Measurements from ENCODE around the gene GPD1. TPM values are rescaled to one million over a fixed set of nuclear protein-coding genes. Genes with fewer than 3 reads are reported as not detected.

GPD1 gene
- total RNA-seq, 2 experiments from 2014 or later, result 0.41 to 0.47 TPM

DNA sequence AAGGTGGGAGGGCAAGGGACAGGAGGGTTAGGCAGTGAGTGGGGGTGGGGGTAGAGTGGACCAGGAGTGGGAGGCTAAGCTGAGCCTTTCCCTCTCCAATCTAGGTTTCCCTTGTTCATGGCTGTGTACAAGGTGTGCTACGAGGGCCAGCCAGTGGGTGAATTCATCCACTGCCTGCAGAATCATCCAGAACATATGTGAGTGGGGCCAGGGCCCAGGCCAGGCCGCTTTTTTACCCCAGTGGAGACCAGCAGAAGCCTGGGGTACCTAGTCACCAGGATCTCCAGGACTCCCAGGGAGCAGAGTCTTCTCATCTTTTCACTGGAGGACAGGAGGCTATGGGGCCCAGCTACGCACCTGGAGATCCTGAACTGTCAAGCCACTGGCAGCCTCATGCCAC lies 5.5 kb downstream of the GPD1 start:
- Mint-ChIP-seq H3K27ac (no peak overlapping the region), H3K36me3 (ENCODE audit: low read depth) (peaks cover 16% of the 10 kb centered on the region), H3K4me1 (ENCODE audit: low read depth) (peaks cover 18% of the 10 kb centered on the region), H3K27me3 (no peaks in the 10 kb centered on the region), H3K4me3 (no peak overlapping the region), H3K9me3 (no peaks in the 10 kb centered on the region)
- no peak overlapping the region for H3K4me3 ChIP-seq (ENCODE audit: low read length)
- no peak for ATAC-seq (ENCODE audit: poor library complexity)
- no peaks in the 10 kb centered on the region for H3K9me3 ChIP-seq (ENCODE audit: control insufficient read depth in 1 of 2, insufficient read depth in 1 of 2, low read length in 2 of 2)
- intact Hi-C loops (cut with DNase I, micrococcal nuclease), result no loop called here
- peaks cover 30% of the 10 kb centered on the region for H3K4me1 ChIP-seq (ENCODE audit: insufficient read depth, low read length)
- CTCF ChIA-PET, result interaction anchor here (0.9 kb wide), 1 partner anchor 20 kb away, joined by 4 read pairs; no protein-coding TSS in a partner anchor
- no peaks in the 10 kb centered on the region for H3K36me3 ChIP-seq (ENCODE audit: insufficient read depth, low read length)
- POLR2A ChIA-PET, result interaction anchor here (3.8 kb wide), 1 partner anchor 23 kb away, joined by 127 read pairs; the partner anchor contains the start of gene SMARCD1
- no peak for TF ChIP-seq CTCF (IDR thresholded peaks at IDR 0.05)
- no peaks in the 10 kb centered on the region for H3K27me3 ChIP-seq (ENCODE audit: control insufficient read depth in 1 of 2, insufficient read depth in 2 of 2, low read length in 2 of 2)
- H3K27ac ChIP-seq (ENCODE audit: low read depth in 1 of 2, low read length in 2 of 2), result no peak overlapping the region
- no peak for DNase-seq

DNA sequence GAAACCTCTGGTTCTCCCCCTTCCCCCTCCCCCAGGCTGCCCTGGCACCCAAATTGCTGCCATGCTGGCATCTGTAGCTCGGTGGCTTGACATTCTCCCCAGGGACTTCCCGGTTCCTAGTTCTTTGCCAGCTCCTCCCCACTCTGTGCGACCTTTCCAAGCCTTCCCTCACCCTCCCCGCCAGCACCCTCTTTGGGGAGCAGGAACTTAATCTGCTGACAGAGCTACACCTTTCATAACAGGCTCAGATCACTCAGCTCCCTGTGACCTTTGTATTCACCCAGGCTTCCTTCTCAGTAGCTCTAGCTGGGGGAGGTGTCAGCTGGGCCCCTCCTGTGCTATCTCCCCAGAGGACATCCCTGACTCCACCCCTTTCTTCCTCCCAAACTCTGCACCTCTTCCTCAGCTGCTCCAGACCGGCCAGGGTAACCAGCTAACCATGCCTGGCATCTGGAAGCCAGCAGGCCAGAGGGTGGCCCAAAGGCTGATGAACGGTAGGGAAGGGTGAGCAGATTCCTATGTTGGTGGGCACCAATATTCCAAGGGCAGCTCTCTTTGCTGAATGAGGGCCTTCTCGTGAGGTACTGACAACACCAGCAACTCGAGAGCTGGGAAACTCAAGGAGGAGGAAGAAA lies 6.4 kb downstream of the GPD1 start:
- TF ChIP-seq CTCF (IDR thresholded peaks at IDR 0.05), result no peak
- POLR2A ChIA-PET, result interaction anchor here (1.5 to 3.8 kb wide), 6 partner anchors 17 to 369 kb away, joined by 4 to 127 read pairs (median 28); partner anchors contain the start of genes CERS5, SMARCD1 and TMBIM6
- Mint-ChIP-seq H3K27me3 (no peaks in the 10 kb centered on the region), H3K9me3 (no peaks in the 10 kb centered on the region), H3K4me3 (no peak overlapping the region), H3K36me3 (ENCODE audit: low read depth) (peaks cover 21% of the 10 kb centered on the region), H3K4me1 (ENCODE audit: low read depth) (peaks cover 23% of the 10 kb centered on the region), H3K27ac (no peak overlapping the region)
- peak overlapping the region in 1 of 2 donors; percentile 0 for H3K27ac ChIP-seq (ENCODE audit: low read depth in 1 of 2, low read length in 2 of 2)
- DNase-seq (peak in 1 of 14 experiments; percentile 31), ATAC-seq (ENCODE audit: poor library complexity) (no peak)
- H3K4me3 ChIP-seq (ENCODE audit: low read length), result no peak overlapping the region
- peaks cover under 1% of the 10 kb centered on the region for H3K36me3 ChIP-seq (ENCODE audit: insufficient read depth, low read length)
- CTCF ChIA-PET, result interaction anchor here (0.8 to 4.2 kb wide), 13 partner anchors 7 to 143 kb away, joined by 3 to 83 read pairs (median 4); partner anchors contain the start of genes CERS5 and SMARCD1
- intact Hi-C loops (cut with DNase I, micrococcal nuclease), result loop anchor here (2.0 to 10.0 kb wide), 3 partner anchors 25 to 175 kb away; partner anchors contain the start of genes LIMA1 (in 1 of the 2) and SMARCD1 (in 1 of the 2)
- H3K4me1 ChIP-seq (ENCODE audit: insufficient read depth, low read length), result peaks cover 38% of the 10 kb centered on the region
- H3K9me3 ChIP-seq (ENCODE audit: control insufficient read depth in 1 of 2, insufficient read depth in 1 of 2, low read length in 2 of 2), result no peaks in the 10 kb centered on the region
- no peaks in the 10 kb centered on the region for H3K27me3 ChIP-seq (ENCODE audit: control insufficient read depth in 1 of 2, insufficient read depth in 2 of 2, low read length in 2 of 2)

GRCh38 chr12:50110762-50111351 lies 7.0 kb downstream of the GPD1 start:
- no peak for TF ChIP-seq CTCF (IDR thresholded peaks at IDR 0.05)
- H3K27ac Mint-ChIP-seq, result peak overlapping the region; percentile 96
- Histone ChIP-seq H3K4me1 (ENCODE audit: insufficient read depth, low read length) (peaks cover 44% of the 10 kb centered on the region), H3K36me3 (ENCODE audit: insufficient read depth, low read length) (peaks cover 6% of the 10 kb centered on the region), H3K27ac (ENCODE audit: low read depth in 1 of 2, low read length in 2 of 2) (peak overlapping the region; percentile 0 to 36), H3K9me3 (ENCODE audit: control insufficient read depth in 1 of 2, insufficient read depth in 1 of 2, low read length in 2 of 2) (no peaks in the 10 kb centered on the region), H3K27me3 (ENCODE audit: control insufficient read depth in 1 of 2, insufficient read depth in 2 of 2, low read length in 2 of 2) (no peaks in the 10 kb centered on the region), H3K4me3 (ENCODE audit: low read length) (peak overlapping the region; percentile 48)
- no peaks in the 10 kb centered on the region for H3K27me3 Mint-ChIP-seq
- ChIA-PET POLR2A (interaction anchor here (0.9 to 3.8 kb wide), 17 partner anchors 8 to 980 kb away, joined by 4 to 127 read pairs (median 16); partner anchors contain the start of genes ATF1, CERS5, GPD1 and LARP4), CTCF (interaction anchor here (0.5 to 4.2 kb wide), 34 partner anchors 8 to 1297 kb away, joined by 3 to 83 read pairs (median 5); partner anchors contain the start of genes CERS5, PRPF40B, RACGAP1 and SMARCD1)
- intact Hi-C loops (cut with DNase I, micrococcal nuclease), result loop anchor here (1.0 to 10.0 kb wide), 5 partner anchors 25 to 174 kb away; partner anchors contain the start of genes LIMA1 (in 1 of the 2) and SMARCD1 (in 1 of the 2)
- peaks cover 27% of the 10 kb centered on the region for H3K36me3 Mint-ChIP-seq (ENCODE audit: low read depth)
- no peaks in the 10 kb centered on the region for H3K9me3 Mint-ChIP-seq
- H3K4me1 Mint-ChIP-seq (ENCODE audit: low read depth), result peaks cover 29% of the 10 kb centered on the region
- DNase-seq (no peak), ATAC-seq (ENCODE audit: poor library complexity) (no peak)
- peak overlapping the region; percentile 95 for H3K4me3 Mint-ChIP-seq

All from CD4-positive, alpha-beta T cell (primary cell).